ENCODE measurements around the gene SRPRB. TPM values are rescaled to one million over a fixed set of nuclear protein-coding genes. Genes with fewer than 3 reads are reported as not detected.

The SRPRB gene, protein sequence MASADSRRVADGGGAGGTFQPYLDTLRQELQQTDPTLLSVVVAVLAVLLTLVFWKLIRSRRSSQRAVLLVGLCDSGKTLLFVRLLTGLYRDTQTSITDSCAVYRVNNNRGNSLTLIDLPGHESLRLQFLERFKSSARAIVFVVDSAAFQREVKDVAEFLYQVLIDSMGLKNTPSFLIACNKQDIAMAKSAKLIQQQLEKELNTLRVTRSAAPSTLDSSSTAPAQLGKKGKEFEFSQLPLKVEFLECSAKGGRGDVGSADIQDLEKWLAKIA
- polyA plus RNA-seq (ENCODE audit: insufficient read length in 4 of 4) = 10 to 100 TPM; 51.1 to 59.3 (median 53.4) TPM

DNA sequence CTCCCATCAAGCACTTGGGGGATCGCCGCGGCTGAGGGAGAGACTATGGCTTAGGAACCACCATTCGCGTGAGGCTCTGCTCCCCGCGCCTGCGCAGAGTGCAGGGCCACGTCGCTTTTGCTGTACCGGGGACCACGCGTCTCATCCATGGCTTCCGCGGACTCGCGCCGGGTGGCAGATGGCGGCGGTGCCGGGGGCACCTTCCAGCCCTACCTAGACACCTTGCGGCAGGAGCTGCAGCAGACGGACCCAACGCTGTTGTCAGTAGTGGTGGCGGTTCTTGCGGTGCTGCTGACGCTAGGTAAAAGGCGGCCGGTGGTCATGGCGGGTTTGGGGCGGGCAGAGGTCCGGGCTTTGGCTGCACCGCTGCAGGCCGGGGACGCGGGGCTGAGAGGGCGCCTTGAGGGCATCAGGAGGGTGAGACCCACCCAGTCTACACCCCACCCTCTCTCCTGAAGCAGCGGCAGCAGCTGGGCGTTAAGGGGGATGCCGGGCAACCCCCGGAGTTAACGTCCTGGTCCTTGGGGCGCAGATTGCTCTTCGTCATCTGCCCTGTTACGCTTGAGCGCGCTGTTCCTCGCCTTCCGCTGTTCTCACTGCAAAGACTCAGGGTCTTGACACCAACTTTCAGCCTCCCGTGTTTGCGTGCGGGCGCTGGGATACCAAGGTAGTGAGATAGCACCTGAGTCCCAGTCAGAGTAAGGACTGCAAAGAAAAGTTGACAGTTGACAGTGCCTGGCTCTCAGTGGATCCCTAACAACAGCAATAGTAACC, at the start of gene SRPRB:
Gene SRPRB (plus strand): TSS at position 114 of the 774 bp plus-strand sequence. CDS start 34 bp downstream, at position 148.
- DNase-seq (ENCODE audit: low read depth in 4 of 4, low spot score in 3 of 4) = peak; percentile 82 to 85 (median 84)

DNA sequence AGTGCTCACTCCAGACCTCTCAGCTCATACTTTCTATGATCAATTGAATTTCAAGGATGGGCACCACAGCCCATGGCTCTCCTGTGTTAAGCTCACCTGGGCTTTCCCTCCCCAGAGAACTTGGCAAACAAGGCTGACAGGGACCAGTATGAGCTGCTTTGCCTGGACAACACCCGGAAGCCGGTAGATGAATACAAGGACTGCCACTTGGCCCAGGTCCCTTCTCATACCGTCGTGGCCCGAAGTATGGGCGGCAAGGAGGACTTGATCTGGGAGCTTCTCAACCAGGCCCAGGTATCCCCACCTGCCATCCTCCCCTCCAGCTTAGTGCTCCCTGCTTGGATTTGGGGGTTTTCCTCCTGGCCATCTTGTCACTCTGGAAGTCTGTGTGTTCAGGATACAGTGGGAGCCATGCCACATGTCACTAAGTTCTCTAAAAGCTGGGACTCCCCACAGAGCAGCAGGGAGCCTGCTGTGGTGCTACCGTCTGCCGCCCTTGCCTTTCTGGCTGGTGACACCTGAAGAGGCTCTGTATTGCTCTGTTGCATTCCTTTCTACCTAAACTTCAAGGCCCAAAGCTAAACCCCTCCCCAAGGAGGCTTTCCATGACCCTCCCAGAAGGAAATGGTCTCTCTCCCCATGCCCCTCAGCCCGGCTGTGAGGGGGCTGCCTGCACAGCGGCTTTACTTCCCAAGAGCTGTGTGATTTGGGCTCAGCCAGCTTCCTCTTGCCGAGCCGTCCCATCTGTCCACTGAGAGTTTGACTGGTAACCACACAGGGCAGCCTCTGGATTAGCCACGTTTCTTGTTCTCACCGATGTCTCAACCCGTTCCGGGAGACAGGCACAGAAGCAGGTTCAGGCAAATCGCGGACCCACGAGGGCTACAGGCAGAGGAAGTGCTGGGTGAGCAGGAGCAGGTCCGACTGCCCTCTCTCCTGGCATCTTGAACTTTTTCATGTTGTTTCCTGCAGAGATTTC, 48.6 kb upstream of the SRPRB start:
- no peak for DNase-seq (ENCODE audit: low read depth in 4 of 4, low spot score in 3 of 4)

GRCh38 chr3:133757701-133758567, 47.7 kb upstream of the SRPRB start:
- no peak for DNase-seq (ENCODE audit: low read depth in 4 of 4, low spot score in 3 of 4)

- no peak for DNase-seq (ENCODE audit: low read depth in 4 of 4, low spot score in 3 of 4)
Measured at GRCh38 chr3:133758568-133758928, 47.1 kb upstream of the SRPRB start.

GRCh38 chr3:133758964-133759739, 46.5 kb upstream of the SRPRB start:
- no peak for DNase-seq (ENCODE audit: low read depth in 4 of 4, low spot score in 3 of 4)

GRCh38 chr3:133759740-133760305, 45.8 kb upstream of the SRPRB start:
- DNase-seq (ENCODE audit: low read depth in 4 of 4, low spot score in 3 of 4) = no peak

GRCh38 chr3:133760916-133761315, 44.7 kb upstream of the SRPRB start:
- DNase-seq (ENCODE audit: low read depth in 4 of 4, low spot score in 3 of 4) = no peak

GRCh38 chr3:133761605-133762484, 43.8 kb upstream of the SRPRB start:
- DNase-seq (ENCODE audit: low read depth in 4 of 4, low spot score in 3 of 4) = no peak

DNA sequence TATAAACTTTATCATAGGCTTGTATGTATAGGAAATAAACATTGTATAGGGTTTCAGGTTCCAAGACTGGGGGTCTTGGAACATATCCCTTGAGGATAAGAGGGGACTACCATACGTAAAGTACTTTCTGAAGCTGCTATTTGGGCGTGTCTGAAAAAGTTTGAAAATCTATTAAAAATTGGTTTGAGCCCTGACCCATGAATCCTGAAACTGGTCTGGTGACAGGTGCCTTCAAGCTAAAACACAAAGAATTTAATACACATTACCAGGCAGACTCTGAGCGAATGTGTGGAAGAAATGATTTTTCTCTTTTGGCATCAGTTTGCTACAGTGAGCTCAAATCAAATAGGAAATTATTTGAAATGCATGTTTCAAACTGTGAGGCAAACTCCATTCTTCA, 43.1 kb upstream of the SRPRB start:
- DNase-seq (ENCODE audit: low read depth in 4 of 4, low spot score in 3 of 4) = no peak

- peak; percentile 32 to 67 (median 58) for DNase-seq (ENCODE audit: low read depth in 4 of 4, low spot score in 3 of 4)
Measured at GRCh38 chr3:133763797-133764683, 41.6 kb upstream of the SRPRB start.

GRCh38 chr3:133765256-133765655, 40.4 kb upstream of the SRPRB start:
- DNase-seq (ENCODE audit: low read depth in 4 of 4, low spot score in 3 of 4) = no peak

- DNase-seq (ENCODE audit: low read depth in 4 of 4, low spot score in 3 of 4) = no peak
Measured at GRCh38 chr3:133767607-133768006, 38.0 kb upstream of the SRPRB start.

DNA sequence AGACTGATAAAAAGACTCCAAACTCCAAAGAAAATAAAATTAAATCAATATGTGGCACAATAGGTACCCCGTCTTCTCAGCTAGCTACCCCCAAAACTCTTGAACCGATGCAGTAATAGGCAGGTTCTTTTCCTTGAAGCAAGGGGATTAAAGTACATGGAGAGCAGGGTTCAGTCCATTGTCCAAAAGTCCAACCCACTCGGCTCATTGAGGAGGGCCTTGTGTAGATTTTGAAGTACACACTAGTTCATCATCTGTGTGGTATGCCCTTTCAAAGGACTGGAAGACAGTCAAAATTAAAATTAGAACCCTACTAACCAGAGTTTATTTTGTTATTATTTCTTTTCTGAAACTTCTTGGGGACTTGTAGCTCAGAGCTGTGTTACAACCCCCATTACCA, 36.1 kb upstream of the SRPRB start:
- no peak for DNase-seq (ENCODE audit: low read depth in 4 of 4, low spot score in 3 of 4)

- DNase-seq (ENCODE audit: low read depth in 4 of 4, low spot score in 3 of 4) = no peak
Measured at GRCh38 chr3:133773732-133774131, 31.9 kb upstream of the SRPRB start.

- DNase-seq (ENCODE audit: low read depth in 4 of 4, low spot score in 3 of 4) = no peak
Measured at GRCh38 chr3:133775309-133775708, 30.3 kb upstream of the SRPRB start.

DNA sequence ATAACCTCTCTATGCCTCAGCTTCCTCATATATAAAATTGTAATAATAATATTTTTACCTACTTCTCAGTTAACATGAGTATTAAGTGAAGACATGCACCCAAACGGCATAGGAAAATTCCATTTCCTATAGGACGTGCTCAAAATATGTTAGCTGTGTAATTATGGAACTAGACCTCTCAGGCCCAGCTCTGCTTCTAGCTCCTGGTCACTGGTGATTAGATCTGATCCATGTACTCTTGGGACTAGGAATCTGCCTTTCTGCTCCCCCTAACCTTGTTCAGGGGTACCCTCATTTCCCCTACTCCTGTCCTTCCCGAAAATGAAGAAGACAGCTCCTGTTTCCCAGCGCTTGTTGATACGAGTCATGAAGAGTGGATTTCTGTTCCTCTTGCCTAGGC, 29.8 kb upstream of the SRPRB start:
- no peak for DNase-seq (ENCODE audit: low read depth in 4 of 4, low spot score in 3 of 4)

All from right renal pelvis (tissue), 4 donors.